ENCODE measurements around the gene SDR39U1.

SDR39U1 gene

DNA sequence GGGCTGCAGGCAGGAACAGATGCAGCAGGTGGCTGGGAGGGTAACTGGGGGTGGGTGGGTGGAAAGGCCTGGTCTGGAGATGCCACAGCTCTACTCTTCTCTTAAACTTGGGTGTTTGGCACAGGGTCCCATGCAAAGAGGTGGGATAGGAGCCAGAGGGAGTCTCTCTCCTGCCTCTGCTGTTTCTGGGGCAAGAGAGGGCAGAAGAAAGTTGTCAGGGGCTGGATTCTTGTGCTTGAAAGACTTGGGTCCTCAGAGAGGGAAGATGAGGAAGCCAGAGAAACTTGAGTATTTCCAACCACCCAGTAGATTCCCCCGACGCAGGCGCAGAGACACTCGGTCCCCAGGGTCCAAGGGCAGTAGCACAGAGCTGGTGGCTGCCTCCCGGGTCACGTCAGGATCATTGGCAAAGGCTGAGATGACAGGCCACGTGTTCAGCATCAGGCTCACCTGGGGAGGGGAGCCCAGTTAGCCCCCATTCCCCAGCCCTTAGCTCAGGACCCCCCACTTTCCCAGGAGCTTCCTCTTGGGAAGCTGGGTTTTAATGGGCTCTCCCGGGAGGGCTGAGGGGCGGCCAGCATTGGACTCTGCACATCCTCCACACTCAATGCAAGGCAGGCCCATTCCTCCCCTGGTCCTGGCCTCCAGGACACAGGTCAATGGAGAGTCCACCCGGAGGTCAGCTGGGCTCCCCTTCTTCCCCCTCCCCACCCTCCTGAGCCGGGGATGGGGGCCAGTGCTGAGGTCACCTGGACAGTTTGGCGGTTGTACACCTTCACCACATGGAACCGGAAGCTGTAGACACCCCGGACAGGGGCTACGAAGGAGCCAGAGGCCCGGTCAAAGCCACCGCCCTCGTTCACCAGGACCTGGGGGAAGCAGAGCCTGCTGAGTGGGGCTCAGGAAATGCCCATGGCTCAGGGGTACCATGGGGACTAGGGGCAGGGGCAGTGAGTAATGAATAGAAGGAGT lies 14.8 kb downstream of the SDR39U1 start:
- Histone ChIP-seq H3K36me3 (peaks cover 15% of the 10 kb centered on the region), H3K27ac (no peak overlapping the region; the same call in 1 of the 2 replicates), H3K9me3 (ENCODE audit: severe bottlenecking) (no peaks in the 10 kb centered on the region), H3K4me3 (ENCODE audit: low read depth, low read length) (no peak overlapping the region), H3K27me3 (ENCODE audit: insufficient read depth, low read depth, severe bottlenecking) (no peaks in the 10 kb centered on the region)
- TF ChIP-seq, protein P1, sequence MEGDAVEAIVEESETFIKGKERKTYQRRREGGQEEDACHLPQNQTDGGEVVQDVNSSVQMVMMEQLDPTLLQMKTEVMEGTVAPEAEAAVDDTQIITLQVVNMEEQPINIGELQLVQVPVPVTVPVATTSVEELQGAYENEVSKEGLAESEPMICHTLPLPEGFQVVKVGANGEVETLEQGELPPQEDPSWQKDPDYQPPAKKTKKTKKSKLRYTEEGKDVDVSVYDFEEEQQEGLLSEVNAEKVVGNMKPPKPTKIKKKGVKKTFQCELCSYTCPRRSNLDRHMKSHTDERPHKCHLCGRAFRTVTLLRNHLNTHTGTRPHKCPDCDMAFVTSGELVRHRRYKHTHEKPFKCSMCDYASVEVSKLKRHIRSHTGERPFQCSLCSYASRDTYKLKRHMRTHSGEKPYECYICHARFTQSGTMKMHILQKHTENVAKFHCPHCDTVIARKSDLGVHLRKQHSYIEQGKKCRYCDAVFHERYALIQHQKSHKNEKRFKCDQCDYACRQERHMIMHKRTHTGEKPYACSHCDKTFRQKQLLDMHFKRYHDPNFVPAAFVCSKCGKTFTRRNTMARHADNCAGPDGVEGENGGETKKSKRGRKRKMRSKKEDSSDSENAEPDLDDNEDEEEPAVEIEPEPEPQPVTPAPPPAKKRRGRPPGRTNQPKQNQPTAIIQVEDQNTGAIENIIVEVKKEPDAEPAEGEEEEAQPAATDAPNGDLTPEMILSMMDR (IDR thresholded peaks at IDR 0.05; ENCODE audit: low read depth, low read length): no peak
- no peak for DNase-seq

DNA sequence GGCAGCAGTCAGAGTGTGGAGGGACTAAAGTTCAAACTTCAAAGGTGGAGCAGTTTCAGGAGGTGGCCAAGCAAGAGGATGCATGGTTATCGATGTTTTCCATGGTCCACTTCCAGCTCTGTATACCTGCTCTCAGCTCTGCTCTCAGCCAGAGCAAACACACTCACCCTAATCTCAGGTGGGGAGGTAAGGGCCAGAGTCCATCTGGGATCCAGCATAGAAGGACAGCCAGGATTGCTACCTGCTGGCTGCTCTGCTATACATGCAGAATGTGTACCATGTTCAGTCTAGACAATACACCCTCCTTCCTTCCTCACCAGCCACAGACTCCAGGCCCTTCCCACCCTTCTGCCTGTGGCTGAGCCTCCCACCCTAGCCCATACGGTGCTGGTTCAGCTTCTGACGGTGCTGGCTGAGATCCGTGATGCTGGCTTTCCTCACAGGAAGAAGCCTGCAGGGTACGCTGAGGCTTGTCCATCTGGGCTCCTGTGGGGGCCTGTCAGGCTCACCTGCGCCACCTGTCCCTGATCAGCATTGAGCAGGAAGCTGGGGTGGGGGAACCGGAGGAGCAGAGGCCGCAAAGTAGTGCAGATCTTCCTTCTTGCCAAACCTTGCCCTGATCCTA lies 15.6 kb downstream of the SDR39U1 start:
- Histone ChIP-seq H3K9me3 (ENCODE audit: severe bottlenecking) (no peaks in the 10 kb centered on the region), H3K27me3 (ENCODE audit: insufficient read depth, low read depth, severe bottlenecking) (no peaks in the 10 kb centered on the region), H3K36me3 (peaks cover 8% of the 10 kb centered on the region), H3K4me3 (ENCODE audit: low read depth, low read length) (no peak overlapping the region), H3K27ac (0 out of 2 replicates have a peak overlapping the region, but pooled peaks have one; percentile 16)
- TF ChIP-seq, protein P1 (IDR thresholded peaks at IDR 0.05; ENCODE audit: low read depth, low read length): peak; percentile 30; the same call in 1 of the 2 replicates
- peak; percentile 66 for DNase-seq

DNA sequence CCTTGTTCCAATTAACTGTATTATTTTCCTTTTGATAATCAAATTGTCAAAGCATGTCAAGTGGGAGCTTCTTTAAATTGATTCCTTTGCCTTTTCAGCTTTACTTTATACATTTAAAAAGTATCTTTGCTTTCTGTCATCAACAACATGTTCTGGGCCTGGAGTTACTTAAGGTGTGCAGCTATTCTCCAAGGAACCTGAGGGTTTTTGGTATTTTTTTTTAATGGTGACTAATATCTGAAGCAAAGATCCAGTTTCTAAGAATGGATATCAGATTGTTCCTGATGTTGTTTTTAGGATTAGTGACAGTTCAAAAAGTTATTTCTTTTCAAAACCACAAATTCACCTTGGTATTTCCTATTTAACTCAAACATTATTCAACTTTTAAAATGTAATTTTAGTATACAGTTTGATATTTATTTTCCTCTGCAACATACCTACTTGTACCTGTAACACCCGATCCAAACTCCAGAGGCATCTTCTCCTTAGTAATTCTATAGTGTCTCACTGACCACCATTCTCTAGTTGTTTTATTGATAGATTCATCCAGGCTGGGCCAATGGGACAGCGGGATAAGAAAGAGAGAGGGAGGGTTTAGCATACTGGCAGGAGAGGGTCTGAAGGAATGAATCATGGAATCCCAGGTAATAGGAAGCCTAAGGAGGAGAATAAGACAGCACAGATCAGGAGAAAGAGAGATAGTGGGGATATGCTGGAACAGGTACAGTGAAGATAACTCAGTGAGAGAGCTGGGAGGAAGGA lies 16.2 kb downstream of the SDR39U1 start:
- Histone ChIP-seq H3K9me3 (ENCODE audit: severe bottlenecking) (no peaks in the 10 kb centered on the region), H3K27me3 (ENCODE audit: insufficient read depth, low read depth, severe bottlenecking) (no peaks in the 10 kb centered on the region), H3K27ac (no peak overlapping the region), H3K4me3 (ENCODE audit: low read depth, low read length) (no peak overlapping the region), H3K36me3 (peaks cover 4% of the 10 kb centered on the region)
- DNase-seq: no peak
- TF ChIP-seq, protein P1 (IDR thresholded peaks at IDR 0.05; ENCODE audit: low read depth, low read length): no peak

DNA sequence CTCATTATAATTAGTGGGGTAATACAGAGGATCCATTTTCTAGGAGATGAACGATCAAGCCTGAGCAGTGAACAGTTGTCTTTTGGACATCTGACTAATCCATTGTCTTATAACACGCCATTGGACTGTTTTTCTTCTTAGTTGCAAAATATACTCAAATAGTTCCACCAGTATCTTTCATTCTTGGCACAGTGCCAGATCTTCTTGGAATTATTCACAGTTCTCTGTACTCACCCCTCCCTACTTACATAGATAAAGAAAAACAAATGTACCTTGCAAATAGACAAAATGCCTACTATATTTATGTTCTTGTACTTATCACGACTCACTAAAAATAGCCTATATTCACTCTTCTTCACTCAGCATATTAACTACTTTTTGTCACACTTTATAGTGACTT lies 16.9 kb downstream of the SDR39U1 start:
- H3K36me3 ChIP-seq: no peaks in the 10 kb centered on the region
- H3K27ac ChIP-seq: no peak overlapping the region
- H3K4me3 ChIP-seq (ENCODE audit: low read depth, low read length): no peak overlapping the region
- no peak for DNase-seq
- H3K9me3 ChIP-seq (ENCODE audit: severe bottlenecking): no peaks in the 10 kb centered on the region
- H3K27me3 ChIP-seq (ENCODE audit: insufficient read depth, low read depth, severe bottlenecking): no peaks in the 10 kb centered on the region
- TF ChIP-seq, protein P1 (IDR thresholded peaks at IDR 0.05; ENCODE audit: low read depth, low read length): no peak

DNA sequence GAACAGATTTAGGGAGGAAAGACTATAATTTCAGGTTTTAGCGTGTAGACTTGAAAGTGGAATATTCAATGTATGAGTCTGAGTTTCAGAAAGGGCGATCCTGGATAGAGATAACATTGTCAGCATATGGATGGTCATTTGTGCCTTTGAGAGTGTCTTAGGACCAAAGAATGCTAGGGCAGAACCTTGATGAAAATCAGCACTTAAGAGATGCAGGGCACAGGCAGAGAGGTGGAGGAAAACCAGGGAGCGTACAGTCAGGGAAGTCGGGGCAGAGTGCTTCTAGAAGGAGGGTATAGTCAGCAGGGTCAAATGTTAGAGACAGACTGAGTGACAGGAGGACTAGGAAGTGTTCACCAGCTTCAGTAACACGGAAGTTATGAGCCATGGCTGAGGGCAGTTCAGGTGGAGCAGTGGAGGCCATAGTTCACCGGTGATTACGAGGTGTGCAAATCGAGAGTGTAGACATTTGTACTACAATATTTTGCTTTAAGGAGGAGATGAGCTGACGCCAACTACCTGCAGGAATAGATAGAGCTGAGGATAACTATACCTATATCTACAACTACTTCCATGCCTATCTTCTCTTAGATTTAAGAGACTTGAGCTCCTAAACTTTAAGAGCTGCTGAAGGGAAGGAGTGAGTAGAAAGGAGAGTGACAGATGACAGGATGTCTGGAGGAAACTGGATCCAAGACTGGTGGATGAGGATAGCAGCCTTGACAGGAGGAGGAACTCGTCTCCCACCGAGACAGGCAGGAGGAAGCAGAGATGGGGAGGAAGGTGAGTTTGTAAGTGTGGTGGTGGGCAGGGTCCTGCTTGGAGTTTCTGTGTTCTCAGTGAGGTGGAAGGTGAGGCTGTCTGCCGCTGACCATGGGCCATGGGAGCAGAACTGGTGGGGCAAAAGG lies 19.6 kb downstream of the SDR39U1 start:
- no peaks in the 10 kb centered on the region for H3K36me3 ChIP-seq
- H3K27ac ChIP-seq: no peak overlapping the region
- H3K9me3 ChIP-seq (ENCODE audit: severe bottlenecking): no peaks in the 10 kb centered on the region
- TF ChIP-seq, protein P1 (IDR thresholded peaks at IDR 0.05; ENCODE audit: low read depth, low read length): no peak
- H3K27me3 ChIP-seq (ENCODE audit: insufficient read depth, low read depth, severe bottlenecking): no peaks in the 10 kb centered on the region
- H3K4me3 ChIP-seq (ENCODE audit: low read depth, low read length): no peak overlapping the region
- DNase-seq: no peak
